Spleen (tissue), 11 donors: ENCODE measurements around the gene FRAS1. TPM values are rescaled to one million over a fixed set of nuclear protein-coding genes. Genes with fewer than 3 reads are reported as not detected.

Experiments
- DNase-seq: peaks from one replicate; pipeline ENCODE4 v3.0.0-alpha.2; 2020
- H3K27ac ChIP-seq, 8 donors: fragments of 200-600 bp; sonication (generic) in 7 of 8; 1 replicate in 4 of 8; 2 replicates in 4 of 8; pipeline versions ENCODE4 v1.5.0 to v1.8.0; 2016 to 2021; ENCODE audit warnings: inconsistent platforms in 4 of 8, mild to moderate bottlenecking in 4 of 8, moderate library complexity in 1 of 8
- H3K27me3 ChIP-seq, 7 donors: fragments of 200-600 bp; sonication (generic) in 6 of 7; replicated peaks in 1 of 7; 1 replicate in 4 of 7; 2 replicates in 3 of 7; pipeline versions ENCODE4 v1.5.0 to v1.8.0; 2016 to 2021; ENCODE audit warnings: inconsistent platforms in 3 of 7, mild to moderate bottlenecking in 1 of 7
- H3K36me3 ChIP-seq, 6 donors: fragments of 200-600 bp; sonication (generic) in 5 of 6; 1 replicate in 4 of 6; 2 replicates in 2 of 6; pipeline versions ENCODE4 v1.5.0 to v1.8.0; 2016 to 2021; ENCODE audit warnings: inconsistent platforms in 2 of 6
- H3K4me1 ChIP-seq, 6 donors: fragments of 200-600 bp; sonication (generic) in 5 of 6; 1 replicate in 3 of 6; 2 replicates in 3 of 6; pipeline versions ENCODE4 v1.5.0 to v1.8.0; 2016 to 2021; ENCODE audit warnings: inconsistent platforms in 3 of 6
- H3K4me3 ChIP-seq, 8 donors: fragments of 200-600 bp; sonication (generic) in 7 of 8; 1 replicate in 4 of 8; 2 replicates in 4 of 8; pipeline versions ENCODE4 v1.5.0 to v1.8.0; 2016 to 2021; ENCODE audit warnings: inconsistent platforms in 4 of 8, mild to moderate bottlenecking in 4 of 8, moderate library complexity in 2 of 8
- H3K9me3 ChIP-seq, 8 donors: fragments of 200-600 bp; sonication (generic) in 7 of 8; 1 replicate in 4 of 8; 2 replicates in 4 of 8; pipeline versions ENCODE4 v1.5.0 to v1.8.0; 2016 to 2021; ENCODE audit warnings: inconsistent platforms in 4 of 8
- CTCF ChIP-seq, 11 experiments: fragments of 200-600 bp in 7 of 11; fragments of 450-650 bp in 4 of 11; sonication (generic) in 4 of 11; IDR thresholded peaks in 8 of 11; conservative IDR thresholded peaks in 3 of 11; 1 replicate in 7 of 11; 2 replicates in 4 of 11; pipeline versions ENCODE4 v1.4.0 to v1.8.0; 2016 to 2021; ENCODE audit warnings: antibody characterized with exemption in 11 of 11, inconsistent platforms in 4 of 11, mild to moderate bottlenecking in 1 of 11
- POLR2A ChIP-seq, 3 donors: fragments of 450-650 bp; IDR thresholded peaks; one replicate each; pipeline ENCODE4 v1.5.1; 2017; ENCODE audit warnings: antibody characterized with exemption in 3 of 3, mild to moderate bottlenecking in 1 of 3
- POLR2AphosphoS5 ChIP-seq, 3 donors: sonication (generic); formaldehyde crosslinking; IDR thresholded peaks; one replicate each; pipeline ENCODE4 v1.5.1; 2017; ENCODE audit warnings: antibody characterized with exemption in 3 of 3
- WGBS, 5 donors: extraction: QIAGEN DNeasy Blood & Tissue Kit in 3 of 5; methylation state at CpG; one replicate each; pipeline versions ENCODE4 v1.1.5 to v1.1.7; 2013 to 2018; 5-methylcytosine and 5-hydroxymethylcytosine counted together
- intact Hi-C: fragments of 100-400 bp; cut with DNase I; formaldehyde crosslinking; loops from one replicate; pipeline ENCODE4 v1.15.0; 2023; ENCODE audit warnings: low total_unique reads
- polyA plus RNA-seq, 3 donors: library from polyadenylated mRNA; stranded (reverse); fragments of 200-250 nt; gene quantifications; one replicate each; pipeline ENCODE4 v1.2.1, GENCODE V29; 2013
- total RNA-seq, 7 donors: library from RNA; depleted of rRNA in 3 of 7; stranded (reverse); fragments of >200 nt in 3 of 7; fragmentation: NEBNext Ultra II Directional in 4 of 7; extraction: Animal tissue kit (Norgen Biotek cat#: 25700) in 4 of 7; gene quantifications; one replicate each; pipeline versions ENCODE4 v1.1.0 to v1.2.1, GENCODE V29; 2016 to 2021
- donor health status: healthy with polysubstance abuse.
- donor health status: DM: no; HTN: no; CAD: no; lungs with moderate emphysema.
- donor health status: DM: no; HTN: no; CAD: no.
- donor health status: Bipolar disorder and iron deficiency.
- donor health status: healthy.
- donor health status: DM: no; HTN: no; CAD: no.
- donor health status: DM: yes; HTN: yes; CAD: no.

FRAS1 gene
- total and polyA plus RNA-seq, 10 donors = 0.10 to 3.0 (median 1.3) TPM

GRCh38 chr4:78293821-78294301 lies 236.7 kb downstream of the FRAS1 start:
- no peak for DNase-seq
- H3K4me1 ChIP-seq = peaks cover 0 to 6% (median 0%) of the 10 kb centered on the region in 6 donors
- intact Hi-C loops = no loop called here

GRCh38 chr4:78296261-78296660 lies 239.1 kb downstream of the FRAS1 start:
- DNase-seq = no peak
- intact Hi-C loops = no loop called here
- Histone ChIP-seq H3K36me3 (no peaks in the 10 kb centered on the region), H3K27me3 (no peaks in the 10 kb centered on the region), H3K4me1 (peaks cover 0 to 6% (median 0%) of the 10 kb centered on the region in 6 donors), H3K9me3 (no peaks in the 10 kb centered on the region), H3K4me3 (no peak overlapping the region), H3K27ac (no peak overlapping the region)
- 84 to 92% (median 89%) methylated on average over 3 of the region's 3 CpGs for WGBS, 5 donors
- TF ChIP-seq CTCF (IDR thresholded peaks at IDR 0.05 in 8 of 11, conservative IDR thresholded peaks at IDR 0.05 in 3 of 11) = no peak
- no peak for TF ChIP-seq POLR2A (IDR thresholded peaks at IDR 0.05)
- no peak for TF ChIP-seq POLR2AphosphoS5 (IDR thresholded peaks at IDR 0.05)

More at GRCh38 chr4:78293821-78294301, 236.7 kb downstream of the FRAS1 start:
- no peaks in the 10 kb centered on the region for H3K27me3 ChIP-seq
- no peak for TF ChIP-seq POLR2AphosphoS5 (IDR thresholded peaks at IDR 0.05)
- no peak for TF ChIP-seq CTCF (IDR thresholded peaks at IDR 0.05 in 8 of 11, conservative IDR thresholded peaks at IDR 0.05 in 3 of 11)
- TF ChIP-seq POLR2A (IDR thresholded peaks at IDR 0.05) = no peak
- H3K9me3 ChIP-seq = no peaks in the 10 kb centered on the region
- 64 to 82% (median 76%) methylated on average over 4 of the region's 4 CpGs for WGBS, 5 donors
- H3K27ac ChIP-seq = no peak overlapping the region
- H3K36me3 ChIP-seq = no peaks in the 10 kb centered on the region
- no peak overlapping the region for H3K4me3 ChIP-seq

GRCh38 chr4:78297116-78297800 lies 240.1 kb downstream of the FRAS1 start:
- Histone ChIP-seq H3K27me3 (no peaks in the 10 kb centered on the region), H3K27ac (no peak overlapping the region), H3K4me1 (peaks cover 0 to 6% (median 0%) of the 10 kb centered on the region in 6 donors), H3K9me3 (no peaks in the 10 kb centered on the region), H3K36me3 (no peaks in the 10 kb centered on the region), H3K4me3 (no peak overlapping the region)
- intact Hi-C loops = no loop called here
- DNase-seq = no peak
- 11 to 25% (median 15%) methylated on average over 3 of the region's 3 CpGs for WGBS, 5 donors
- TF ChIP-seq CTCF (IDR thresholded peaks at IDR 0.05 in 8 of 11, conservative IDR thresholded peaks at IDR 0.05 in 3 of 11) (no peak), POLR2AphosphoS5 (IDR thresholded peaks at IDR 0.05) (no peak), POLR2A (IDR thresholded peaks at IDR 0.05) (no peak)

GRCh38 chr4:78298618-78299017 lies 241.5 kb downstream of the FRAS1 start:
- no peak for TF ChIP-seq POLR2AphosphoS5 (IDR thresholded peaks at IDR 0.05)
- TF ChIP-seq CTCF (IDR thresholded peaks at IDR 0.05 in 8 of 11, conservative IDR thresholded peaks at IDR 0.05 in 3 of 11) = no peak
- no peak for TF ChIP-seq POLR2A (IDR thresholded peaks at IDR 0.05)
- no peaks in the 10 kb centered on the region for H3K36me3 ChIP-seq
- intact Hi-C loops = no loop called here
- no peak for DNase-seq
- H3K27me3 ChIP-seq = no peaks in the 10 kb centered on the region
- no peak overlapping the region for H3K4me3 ChIP-seq
- H3K4me1 ChIP-seq = peaks cover 0 to 6% (median 0%) of the 10 kb centered on the region in 6 donors
- no peak overlapping the region for H3K27ac ChIP-seq
- peaks cover 0 to 4% (median 0%) of the 10 kb centered on the region in 8 donors for H3K9me3 ChIP-seq
